Vagina (tissue), 2 donors: ENCODE data around the gene OR13C8.
"Not testable (repeated sequence)": the region's sequence is repeated elsewhere in the genome, so short reads cannot be mapped to it uniquely, and the experiment has no call there.

Experiments
- POLR2A ChIP-seq, 2 donors: fragments of 450-650 bp; IDR thresholded peaks; one replicate each; pipeline ENCODE4 v1.6.1; 2017; ENCODE audit warnings: antibody characterized with exemption in 2 of 2, mild to moderate bottlenecking in 2 of 2, moderate library complexity in 2 of 2
- TF ChIP-seq, protein P1 (sequence below), 3 experiments: fragments of 450-650 bp in 2 of 3; fragments of 200-600 bp in 1 of 3; sonication (generic) in 1 of 3; IDR thresholded peaks; one replicate each; pipeline ENCODE4 v1.5.1; 2017 to 2019; ENCODE audit warnings: antibody characterized with exemption in 3 of 3, mild to moderate bottlenecking in 2 of 3, moderate library complexity in 2 of 3

DNA sequence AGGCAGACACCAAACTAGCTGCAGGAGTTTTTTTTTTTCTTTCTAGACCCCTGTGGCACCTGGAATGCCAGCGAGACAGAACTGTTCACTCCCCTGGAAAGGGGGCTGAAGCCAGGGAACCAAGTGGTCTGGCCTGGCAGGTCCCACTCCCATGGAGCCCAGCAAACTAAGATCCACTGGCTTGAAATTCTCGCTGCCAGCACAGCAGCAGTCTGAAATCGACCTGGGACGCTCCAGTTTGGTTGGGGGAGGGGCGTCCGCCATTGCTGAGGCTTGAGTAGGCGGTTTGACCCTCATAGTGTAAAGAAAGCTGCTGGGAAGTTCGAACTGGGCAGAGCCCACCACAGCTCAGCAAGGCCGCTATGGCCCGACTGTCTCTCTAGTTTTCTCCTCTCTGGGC lies 48.7 kb upstream of the OR13C8 start:
- TF ChIP-seq, protein P1, sequence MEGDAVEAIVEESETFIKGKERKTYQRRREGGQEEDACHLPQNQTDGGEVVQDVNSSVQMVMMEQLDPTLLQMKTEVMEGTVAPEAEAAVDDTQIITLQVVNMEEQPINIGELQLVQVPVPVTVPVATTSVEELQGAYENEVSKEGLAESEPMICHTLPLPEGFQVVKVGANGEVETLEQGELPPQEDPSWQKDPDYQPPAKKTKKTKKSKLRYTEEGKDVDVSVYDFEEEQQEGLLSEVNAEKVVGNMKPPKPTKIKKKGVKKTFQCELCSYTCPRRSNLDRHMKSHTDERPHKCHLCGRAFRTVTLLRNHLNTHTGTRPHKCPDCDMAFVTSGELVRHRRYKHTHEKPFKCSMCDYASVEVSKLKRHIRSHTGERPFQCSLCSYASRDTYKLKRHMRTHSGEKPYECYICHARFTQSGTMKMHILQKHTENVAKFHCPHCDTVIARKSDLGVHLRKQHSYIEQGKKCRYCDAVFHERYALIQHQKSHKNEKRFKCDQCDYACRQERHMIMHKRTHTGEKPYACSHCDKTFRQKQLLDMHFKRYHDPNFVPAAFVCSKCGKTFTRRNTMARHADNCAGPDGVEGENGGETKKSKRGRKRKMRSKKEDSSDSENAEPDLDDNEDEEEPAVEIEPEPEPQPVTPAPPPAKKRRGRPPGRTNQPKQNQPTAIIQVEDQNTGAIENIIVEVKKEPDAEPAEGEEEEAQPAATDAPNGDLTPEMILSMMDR (IDR thresholded peaks at IDR 0.05), result not testable (repeated sequence)
- TF ChIP-seq POLR2A (IDR thresholded peaks at IDR 0.05), result not testable (repeated sequence)
